K562 (cell line): ENCODE data around the gene PTPRU. TPM values are rescaled to one million over a fixed set of nuclear protein-coding genes. Genes with fewer than 3 reads are reported as not detected.

Experiments
- ATAC-seq: fragments of 200-7000 bp; cut with Tn5 transposase; 3 replicates; pipeline ENCODE4 v1.9.1; 2020; ENCODE audit warnings: moderate library complexity
- BruUV-seq: library from RNA; stranded (reverse); fragments of 400-500 nt; replicated peaks from 2 replicates; lab custom pipeline; 2021; lab: Mats Ljungman, UMichigan
- CTCF ChIA-PET: fragments of 300-600 bp; formaldehyde crosslinking; extraction: SDS; loops from one replicate; lab custom pipeline; 2021; ENCODE audit warnings: low intra/inter-chr PET ratio; lab: Yijun Ruan, JAX
- POLR2A ChIA-PET: fragments of 300-600, 350-650 bp; sonication (Branson Sonifier 250); formaldehyde crosslinking; extraction: SDS; loops from one replicate; lab custom pipeline; 2021; ENCODE audit warnings: antibody characterized with exemption, inconsistent platforms; lab: Yijun Ruan, JAX
- DNase-seq, 4 experiments: peaks; one replicate each; pipeline versions ENCODE4 v3.0.0 to v3.0.0-alpha.2; 2011 to 2018; ENCODE audit warnings: low spot score in 3 of 4, mixed read lengths in 3 of 4; ENCODE audit errors: extremely low read depth in 1 of 4
- FAIRE-seq: peaks from 2 replicates; lab custom pipeline; 2011; peaks lifted over from hg19 to GRCh38; lab: Jason Lieb, UNC
- H2AFZ ChIP-seq: 2 replicates; pipeline ENCODE4 v1.6.0; 2011; ENCODE audit warnings: low read depth, low read length, control low read depth, inconsistent platforms
- H3K27ac ChIP-seq: fragments of 200-600 bp; 3 replicates; pipeline ENCODE4 v1.8.0; 2011; ENCODE audit warnings: low read depth, mild to moderate bottlenecking, control low read depth, inconsistent platforms, low read length, moderate library complexity, mixed read lengths; ENCODE audit errors: extremely low read depth
- H3K27me3 ChIP-seq, 2 experiments: fragments of 300-600 bp in 1 of 2; 2 replicates in 1 of 2; 3 replicates in 1 of 2; pipeline versions ENCODE4 v1.6.0 to v1.8.0; 2011; ENCODE audit warnings: inconsistent platforms in 2 of 2, low read length in 2 of 2, mild to moderate bottlenecking in 1 of 2, mixed read lengths in 1 of 2, moderate library complexity in 1 of 2; ENCODE audit not compliant: control insufficient read depth in 2 of 2, insufficient read depth in 2 of 2
- H3K36me3 ChIP-seq: fragments of 300-600 bp; 3 replicates; pipeline ENCODE4 v1.8.0; 2011; ENCODE audit warnings: mild to moderate bottlenecking, low read length, inconsistent platforms; ENCODE audit not compliant: control insufficient read depth, insufficient read depth
- H3K4me1 ChIP-seq, 2 experiments: fragments of 200-600 bp in 1 of 2; replicated peaks in 1 of 2; 2 replicates in 1 of 2; 3 replicates in 1 of 2; pipeline versions ENCODE4 v1.5.1 to v1.8.0; 2011; ENCODE audit warnings: inconsistent platforms in 2 of 2, low read length in 2 of 2, mild to moderate bottlenecking in 1 of 2, mixed read lengths in 1 of 2, moderate library complexity in 1 of 2; ENCODE audit not compliant: control insufficient read depth in 2 of 2, insufficient read depth in 2 of 2
- H3K4me2 ChIP-seq: 2 replicates; pipeline ENCODE4 v1.6.1; 2011; ENCODE audit warnings: low read length, control low read depth, inconsistent platforms, mixed read lengths; ENCODE audit not compliant: insufficient read depth
- H3K4me3 ChIP-seq: fragments of 200-600 bp; sonication (generic), shearing (Covaris generic); 2 replicates; pipeline ENCODE4 v1.5.1; 2016; ENCODE audit warnings: control low read depth, inconsistent platforms
- H3K79me2 ChIP-seq: fragments of 200-600 bp; 3 replicates; pipeline ENCODE4 v1.8.0; 2011; ENCODE audit warnings: low read length, inconsistent platforms; ENCODE audit not compliant: control insufficient read depth, insufficient read depth
- H3K9ac ChIP-seq, 2 experiments: 2 replicates each; pipeline versions ENCODE4 v1.6.0 to v1.6.1; 2011; ENCODE audit warnings: low read depth in 2 of 2, low read length in 2 of 2, control low read depth in 1 of 2, inconsistent platforms in 1 of 2, mild to moderate bottlenecking in 1 of 2, mixed read lengths in 1 of 2; ENCODE audit not compliant: insufficient read depth in 1 of 2
- H3K9me1 ChIP-seq: one replicate; pipeline ENCODE4 v1.6.0; 2011; ENCODE audit warnings: inconsistent platforms, mild to moderate bottlenecking, low read length, moderate library complexity; ENCODE audit not compliant: control insufficient read depth, insufficient read depth
- H3K9me3 ChIP-seq: replicated peaks from 2 replicates; pipeline ENCODE4 v1.5.1; 2011; ENCODE audit warnings: low read depth, low read length, inconsistent platforms; ENCODE audit not compliant: control insufficient read depth, insufficient read depth
- H4K20me1 ChIP-seq: replicated peaks from 2 replicates; pipeline ENCODE4 v1.6.1; 2011; ENCODE audit warnings: low read length, inconsistent platforms, mixed read lengths; ENCODE audit not compliant: control insufficient read depth, insufficient read depth
- CCNT2 ChIP-seq: IDR thresholded peaks from 2 replicates; pipeline ENCODE4 v1.6.1; 2011; ENCODE audit warnings: borderline replicate concordance, low read depth, mild to moderate bottlenecking, moderate library complexity, mixed read lengths, low read length; ENCODE audit not compliant: insufficient read length; ENCODE audit errors: extremely low read depth
- DIDO1 ChIP-seq: fragments of 450-650 bp; IDR thresholded peaks from 2 replicates; pipeline ENCODE4 v1.6.1; 2016; ENCODE audit warnings: low read depth, missing biosample characterization, missing genetic modification characterization
- KLF10 ChIP-seq: fragments of 250-450 bp; sonication (Bioruptor Pico); IDR thresholded peaks from 2 replicates; pipeline ENCODE4 v1.6.1; 2021; ENCODE audit warnings: matching md5 sums
- PURB ChIP-seq: sonication (generic); formaldehyde crosslinking; IDR thresholded peaks from 2 replicates; pipeline ENCODE4 v1.9.0; 2021; ENCODE audit warnings: low read depth, mild to moderate bottlenecking, missing genetic modification reagents
- RBM25 ChIP-seq: fragments of 200-400 bp; formaldehyde crosslinking; IDR thresholded peaks from 2 replicates; pipeline ENCODE4 v1.6.1; 2018; ENCODE audit warnings: low read length, low read depth, moderate library complexity; ENCODE audit not compliant: severe bottlenecking
- XRCC3 ChIP-seq: fragments of 450-650 bp; IDR thresholded peaks from 2 replicates; pipeline ENCODE4 v1.6.1; 2017; ENCODE audit warnings: mild to moderate bottlenecking, moderate library complexity
- ZNF143 ChIP-seq: sonication (generic); formaldehyde crosslinking; IDR thresholded peaks from 2 replicates; pipeline ENCODE4 v1.9.0; 2022; ENCODE audit warnings: mild to moderate bottlenecking, missing genetic modification reagents
- ZNF263 ChIP-seq: sonication (generic); formaldehyde crosslinking; IDR thresholded peaks from 2 replicates; pipeline ENCODE4 v1.8.0; 2022; ENCODE audit warnings: mild to moderate bottlenecking, missing genetic modification reagents, borderline replicate concordance
- ZNF778 ChIP-seq: fragments of 450-650 bp; formaldehyde crosslinking; IDR thresholded peaks from 2 replicates; pipeline ENCODE4 v1.4.0; 2020; ENCODE audit warnings: mild to moderate bottlenecking, moderate library complexity
- ZSCAN32 ChIP-seq: fragments of 450-650 bp; formaldehyde crosslinking; IDR thresholded peaks from 2 replicates; pipeline ENCODE4 v1.4.0; 2020; ENCODE audit warnings: mild to moderate bottlenecking, moderate library complexity
- WGBS: fragments of 100-300 bp; shearing (Covaris generic); methylation state at CpG from one replicate; pipeline ENCODE4 v1.1.6; 2016; ENCODE audit warnings: low coverage, mixed read lengths; ENCODE audit not compliant: insufficient coverage; ENCODE audit errors: missing lambda C conversion rate; 5-methylcytosine and 5-hydroxymethylcytosine counted together
- in situ Hi-C: fragments of 300-500 bp; cut with MboI; formaldehyde crosslinking; loops from 4 replicates; pipeline ENCODE4 v1.15.0; 2018; ENCODE audit warnings: inconsistent platforms, mixed read lengths
- intact Hi-C: fragments of 100-400 bp; cut with micrococcal nuclease; formaldehyde crosslinking; loops from 2 replicates; pipeline ENCODE4 v1.14.2; 2022
- polyA plus RNA-seq, 8 experiments: library from polyadenylated mRNA; depleted of rRNA in 4 of 8; stranded (reverse) in 5 of 8; unstranded in 3 of 8; fragments of >200 nt; fragmentation: Nextera tagmentation in 2 of 8; fragmentation: Illumina TruSeq in 1 of 8; extraction: Ambion mirVana in 2 of 8; extraction: Trizol in 1 of 8; gene quantifications; 2 replicates each; pipeline versions ENCODE4 v1.2.1 to v1.2.3, GENCODE V29; 2011 to 2014; ENCODE audit warnings: inconsistent platforms in 1 of 8, missing spikeins in 1 of 8
- total RNA-seq, 7 experiments: library from RNA; depleted of rRNA in 6 of 7; stranded (reverse); fragments of >200 nt in 6 of 7; fragmentation: Illumina TruSeq in 2 of 7; extraction: Trizol in 2 of 7; gene quantifications; 2 replicates each; pipeline versions ENCODE4 v1.2.1 to v1.2.3, GENCODE V29; 2011 to 2021; ENCODE audit warnings: low replicate concordance in 1 of 7
- TF ChIP-seq, protein P1 (sequence below): conservative IDR thresholded peaks from 2 replicates; pipeline ENCODE4 v1.6.1; 2011; ENCODE audit warnings: low read depth, mild to moderate bottlenecking, low read length; ENCODE audit not compliant: control insufficient read depth
- TF ChIP-seq, protein P2 (sequence below): IDR thresholded peaks from 3 replicates; pipeline ENCODE4 v1.6.1; 2011; ENCODE audit warnings: borderline replicate concordance, mild to moderate bottlenecking; ENCODE audit not compliant: insufficient read length, insufficient read depth

The PTPRU gene
- total and polyA plus RNA-seq, 9 of the 15 experiments (the other 6 are each of a cell fraction or from before 2014, with no cell fraction given) = 0.01 to 2.9 (median 1.0) TPM

DNA sequence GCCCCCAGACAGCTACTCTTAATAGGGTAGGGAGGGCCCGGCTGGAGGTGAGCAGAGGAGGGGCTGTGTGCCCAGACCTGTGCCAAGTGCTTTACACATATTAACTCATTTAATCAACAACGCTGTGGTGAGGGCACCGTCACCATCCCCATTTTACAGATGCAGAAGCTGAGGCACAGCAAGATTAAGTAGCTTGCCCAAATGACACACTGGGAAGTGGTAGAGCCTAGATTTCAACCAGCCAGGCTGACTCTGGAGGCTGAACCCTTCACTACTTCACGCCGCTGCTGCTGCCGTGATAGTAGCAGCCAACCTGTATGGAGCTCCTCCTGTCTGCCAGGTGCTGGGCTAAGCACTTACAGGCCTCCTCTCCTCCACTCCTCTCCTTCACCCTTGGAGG is 127.2 kb downstream of the PTPRU start:
- no TSS peak for BruUV-seq
- Histone ChIP-seq H3K9ac (no peak overlapping the region), H3K4me3 (no peak overlapping the region), H3K9me1 (no peaks in the 10 kb centered on the region), H4K20me1 (peaks cover 8% of the 10 kb centered on the region), H2AFZ (no peak overlapping the region), H3K79me2 (no peaks in the 10 kb centered on the region), H3K4me1 (no peaks in the 10 kb centered on the region), H3K4me2 (no peak overlapping the region), H3K36me3 (no peaks in the 10 kb centered on the region), H3K9me3 (no peaks in the 10 kb centered on the region), H3K27me3 (peaks cover 13 to 48% of the 10 kb centered on the region in 2 experiments), H3K27ac (no peak overlapping the region)
- FAIRE-seq (no peak), DNase-seq (no peak), ATAC-seq (no peak)
- intact Hi-C loops = loop anchor here (10.0 kb wide), 1 partner anchor 741 kb away; no protein-coding TSS in a partner anchor
- 0% methylated on average over 6 of the region's 6 CpGs for WGBS
- ChIA-PET POLR2A (no interaction called here), CTCF (no interaction called here)
- in situ Hi-C loops = no loop called here
- TF ChIP-seq, protein P1, sequence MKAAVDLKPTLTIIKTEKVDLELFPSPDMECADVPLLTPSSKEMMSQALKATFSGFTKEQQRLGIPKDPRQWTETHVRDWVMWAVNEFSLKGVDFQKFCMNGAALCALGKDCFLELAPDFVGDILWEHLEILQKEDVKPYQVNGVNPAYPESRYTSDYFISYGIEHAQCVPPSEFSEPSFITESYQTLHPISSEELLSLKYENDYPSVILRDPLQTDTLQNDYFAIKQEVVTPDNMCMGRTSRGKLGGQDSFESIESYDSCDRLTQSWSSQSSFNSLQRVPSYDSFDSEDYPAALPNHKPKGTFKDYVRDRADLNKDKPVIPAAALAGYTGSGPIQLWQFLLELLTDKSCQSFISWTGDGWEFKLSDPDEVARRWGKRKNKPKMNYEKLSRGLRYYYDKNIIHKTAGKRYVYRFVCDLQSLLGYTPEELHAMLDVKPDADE = no peak
- TF ChIP-seq RBM25 = peak; percentile 40

DNA sequence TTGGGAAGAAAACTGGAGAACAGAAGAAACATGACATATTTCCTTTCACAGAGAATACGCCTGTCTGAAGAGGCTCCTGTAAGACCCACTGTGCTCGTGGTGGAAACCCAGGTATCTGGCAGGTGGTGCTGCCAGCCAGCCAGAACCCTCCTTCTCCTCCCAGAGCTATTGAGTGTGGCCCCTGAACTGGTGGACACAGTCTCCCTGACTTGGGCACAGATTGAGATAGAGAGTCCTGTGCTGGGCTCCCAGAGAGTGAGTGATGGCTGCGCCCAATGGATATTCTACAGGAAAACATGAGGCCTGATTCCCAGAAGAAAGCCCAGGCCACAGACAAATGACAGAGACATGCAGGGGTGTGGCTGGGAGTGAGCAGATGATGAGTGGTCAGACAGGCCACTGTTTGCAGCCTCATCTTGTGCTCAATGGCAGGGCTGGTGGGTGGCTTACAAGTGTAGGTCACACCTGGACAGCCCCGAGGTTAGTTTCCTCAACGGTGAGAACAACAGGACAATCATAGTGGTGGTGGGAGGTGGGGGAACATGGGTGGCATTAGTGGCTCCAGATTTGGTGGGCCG is 127.9 kb downstream of the PTPRU start:
- no peak overlapping the region for H3K27ac ChIP-seq
- BruUV-seq = no TSS peak
- 0 out of 3 replicates have a peak, but pooled peaks have one; percentile 22 for ATAC-seq
- no peak for TF ChIP-seq DIDO1 (tag)
- TF ChIP-seq, protein P2, sequence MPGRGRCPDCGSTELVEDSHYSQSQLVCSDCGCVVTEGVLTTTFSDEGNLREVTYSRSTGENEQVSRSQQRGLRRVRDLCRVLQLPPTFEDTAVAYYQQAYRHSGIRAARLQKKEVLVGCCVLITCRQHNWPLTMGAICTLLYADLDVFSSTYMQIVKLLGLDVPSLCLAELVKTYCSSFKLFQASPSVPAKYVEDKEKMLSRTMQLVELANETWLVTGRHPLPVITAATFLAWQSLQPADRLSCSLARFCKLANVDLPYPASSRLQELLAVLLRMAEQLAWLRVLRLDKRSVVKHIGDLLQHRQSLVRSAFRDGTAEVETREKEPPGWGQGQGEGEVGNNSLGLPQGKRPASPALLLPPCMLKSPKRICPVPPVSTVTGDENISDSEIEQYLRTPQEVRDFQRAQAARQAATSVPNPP = no peak
- no peak for TF ChIP-seq KLF10 (CRISPR knock-in tag)
- TF ChIP-seq ZNF778 (CRISPR knock-in tag) = no peak
- TF ChIP-seq ZNF263 = no peak
- TF ChIP-seq XRCC3 = no peak
- TF ChIP-seq PURB (CRISPR knock-in tag) = no peak
- no peak for TF ChIP-seq ZNF143 (CRISPR knock-in tag)
- TF ChIP-seq CCNT2 = no peak
- TF ChIP-seq ZSCAN32 (CRISPR knock-in tag) = no peak

More for the DNA sequence above, 127.9 kb downstream of the PTPRU start:
- H3K79me2 ChIP-seq = no peaks in the 10 kb centered on the region
- FAIRE-seq (no peak), DNase-seq (no peak)
- ChIA-PET CTCF (no interaction called here), POLR2A (interaction anchor here (0.6 to 1.4 kb wide), 2 partner anchors 8 to 1870 kb away, joined by 3 to 4 read pairs; no protein-coding TSS in a partner anchor)
- 2% methylated on average over 6 of the region's 6 CpGs for WGBS
- no peak overlapping the region for H2AFZ ChIP-seq
- no peak overlapping the region for H3K4me3 ChIP-seq
- H3K9me1 ChIP-seq = no peaks in the 10 kb centered on the region
- no peak overlapping the region for H3K4me2 ChIP-seq
- no peaks in the 10 kb centered on the region for H3K9me3 ChIP-seq
- H4K20me1 ChIP-seq = peaks cover 8% of the 10 kb centered on the region; the same call in 1 of the 2 replicates
- in situ Hi-C loops (no loop called here), intact Hi-C loops (loop anchor here (10.0 kb wide), 1 partner anchor 741 kb away; no protein-coding TSS in a partner anchor)
- H3K9ac ChIP-seq = no peak overlapping the region
- no peaks in the 10 kb centered on the region for H3K36me3 ChIP-seq
- H3K4me1 ChIP-seq = no peaks in the 10 kb centered on the region
- peaks cover 8 to 43% of the 10 kb centered on the region in 2 experiments for H3K27me3 ChIP-seq
